HepG2 (cell line): ENCODE results near the gene KRTAP12-3. TPM values are rescaled to one million over a fixed set of nuclear protein-coding genes. Genes with fewer than 3 reads are reported as not detected.

ENCODE experiments used
- ATAC-seq: fragments of 200-7000 bp; cut with Tn5 transposase; 3 replicates; pipeline ENCODE4 v1.9.1; 2020; ENCODE audit warnings: mild to moderate bottlenecking, moderate library complexity
- BruUV-seq: library from RNA; stranded (reverse); fragments of 400-500 nt; replicated peaks from 2 replicates; lab custom pipeline; 2021; lab: Mats Ljungman, UMichigan
- CTCF ChIA-PET: fragments of 300-600 bp; formaldehyde crosslinking; extraction: SDS; loops from one replicate; lab custom pipeline; 2021; ENCODE audit warnings: low total read pairs, inconsistent platforms, low intra/inter-chr PET ratio; lab: Yijun Ruan, JAX
- POLR2A ChIA-PET: fragments of 350-600 bp; sonication (Branson Sonifier 250); formaldehyde crosslinking; loops from one replicate; lab custom pipeline; 2020; ENCODE audit warnings: antibody characterized with exemption, inconsistent platforms; lab: Yijun Ruan, JAX
- DNase-seq: peaks from one replicate; pipeline ENCODE4 v3.0.0-alpha.2; 2015; ENCODE audit warnings: low spot score
- FAIRE-seq: peaks from 3 replicates; lab custom pipeline; 2011; peaks lifted over from hg19 to GRCh38; lab: Jason Lieb, UNC
- H2AFZ ChIP-seq: one replicate; pipeline ENCODE4 v1.6.1; 2011; ENCODE audit warnings: low read length, inconsistent platforms
- H3K27ac ChIP-seq: fragments of 300-600 bp; 3 replicates; pipeline ENCODE4 v1.8.0; 2011; ENCODE audit warnings: mixed run types, mild to moderate bottlenecking, mixed read lengths, low read length, inconsistent platforms; ENCODE audit not compliant: insufficient read depth; ENCODE audit errors: extremely low read length
- H3K27me3 ChIP-seq, 2 experiments: fragments of 200-600 bp in 1 of 2; 2 replicates in 1 of 2; 3 replicates in 1 of 2; pipeline versions ENCODE4 v1.6.0 to v1.8.0; 2011; ENCODE audit warnings: low read length in 2 of 2, mild to moderate bottlenecking in 2 of 2, moderate library complexity in 2 of 2, inconsistent platforms in 1 of 2; ENCODE audit not compliant: insufficient read depth in 2 of 2, control insufficient read depth in 1 of 2
- H3K36me3 ChIP-seq, 2 experiments: fragments of 200-600 bp in 1 of 2; replicated peaks in 1 of 2; 2 replicates in 1 of 2; 3 replicates in 1 of 2; pipeline versions ENCODE4 v1.5.1 to v1.8.0; 2011; ENCODE audit warnings: low read length in 2 of 2, inconsistent platforms in 1 of 2; ENCODE audit not compliant: insufficient read depth in 2 of 2, control insufficient read depth in 1 of 2
- H3K4me1 ChIP-seq: 2 replicates; pipeline ENCODE4 v1.5.1; 2012; ENCODE audit warnings: low read length, inconsistent platforms; ENCODE audit not compliant: insufficient read depth
- H3K4me2 ChIP-seq: 2 replicates; pipeline ENCODE4 v1.6.0; 2011; ENCODE audit warnings: low read depth, low read length, inconsistent platforms
- H3K4me3 ChIP-seq, 3 experiments: fragments of 200-600 bp in 1 of 3; sonication (generic), shearing (Covaris generic) in 1 of 3; replicated peaks in 1 of 3; 2 replicates each; pipeline ENCODE4 v1.5.1; 2011 to 2016; ENCODE audit warnings: low read length in 3 of 3, inconsistent platforms in 2 of 3, low read depth in 2 of 3, mild to moderate bottlenecking in 2 of 3, control low read depth in 1 of 3, mixed read lengths in 1 of 3; ENCODE audit not compliant: insufficient read depth in 1 of 3
- H3K79me2 ChIP-seq: one replicate; pipeline ENCODE4 v1.6.1; 2011; ENCODE audit warnings: low read length, inconsistent platforms; ENCODE audit not compliant: insufficient read depth
- H3K9ac ChIP-seq: 2 replicates; pipeline ENCODE4 v1.6.0; 2011; ENCODE audit warnings: mild to moderate bottlenecking, low read depth, low read length, inconsistent platforms; ENCODE audit not compliant: insufficient read depth
- H3K9me3 ChIP-seq: 2 replicates; pipeline ENCODE4 v1.5.1; 2012; ENCODE audit warnings: mild to moderate bottlenecking, low read length
- H4K20me1 ChIP-seq: 2 replicates; pipeline ENCODE4 v1.6.0; 2011; ENCODE audit warnings: inconsistent platforms, mild to moderate bottlenecking, low read length, moderate library complexity; ENCODE audit not compliant: insufficient read depth
- CCDC6 ChIP-seq: sonication (generic); formaldehyde crosslinking; IDR thresholded peaks from 2 replicates; pipeline ENCODE4 v1.8.1; 2022; ENCODE audit warnings: mild to moderate bottlenecking, missing genetic modification reagents, moderate library complexity
- EED ChIP-seq: sonication (generic); formaldehyde crosslinking; IDR thresholded peaks from 2 replicates; pipeline ENCODE4 v1.5.0; 2020; ENCODE audit warnings: mild to moderate bottlenecking, missing genetic modification reagents
- JUND ChIP-seq: sonication (generic); formaldehyde crosslinking; IDR thresholded peaks from 2 replicates; pipeline ENCODE4 v1.8.0; 2022; ENCODE audit warnings: mild to moderate bottlenecking, missing genetic modification reagents
- MAFK ChIP-seq, 2 experiments: IDR thresholded peaks in 1 of 2; conservative IDR thresholded peaks in 1 of 2; 2 replicates each; pipeline ENCODE4 v1.6.1; 2011; ENCODE audit warnings: improper control_type of control experiment in 2 of 2, low read length in 2 of 2
- MEF2D ChIP-seq: sonication (generic); formaldehyde crosslinking; IDR thresholded peaks from 2 replicates; pipeline ENCODE4 v1.5.1; 2020; ENCODE audit warnings: mild to moderate bottlenecking, missing genetic modification reagents
- NR1H2 ChIP-seq: sonication (generic); formaldehyde crosslinking; IDR thresholded peaks from 2 replicates; pipeline ENCODE4 v1.8.1; 2022; ENCODE audit warnings: low read depth, missing genetic modification reagents, borderline replicate concordance
- RAD21 ChIP-seq: fragments of 450-650 bp; formaldehyde crosslinking; IDR thresholded peaks from 2 replicates; pipeline ENCODE4 v1.5.0; 2020; ENCODE audit warnings: mild to moderate bottlenecking
- SALL2 ChIP-seq: sonication (generic); formaldehyde crosslinking; IDR thresholded peaks from 2 replicates; pipeline ENCODE4 v1.8.1; 2023; ENCODE audit warnings: mild to moderate bottlenecking, missing genetic modification reagents, inconsistent platforms
- SRSF4 ChIP-seq: fragments of 200-400 bp; formaldehyde crosslinking; IDR thresholded peaks from one replicate; pipeline ENCODE4 v1.6.1; 2018; ENCODE audit warnings: mild to moderate bottlenecking, low read depth, low read length, moderate library complexity; ENCODE audit not compliant: poor library complexity, severe bottlenecking
- TBX3 ChIP-seq: fragments of 450-650 bp; IDR thresholded peaks from 2 replicates; pipeline ENCODE4 v1.6.1; 2017; ENCODE audit warnings: antibody characterized with exemption, mild to moderate bottlenecking, inconsistent platforms, borderline replicate concordance
- TOPORS ChIP-seq: sonication (generic); formaldehyde crosslinking; IDR thresholded peaks from 2 replicates; pipeline ENCODE4 v1.8.0; 2023; ENCODE audit warnings: mild to moderate bottlenecking, missing genetic modification reagents
- ZFP62 ChIP-seq: sonication (generic); formaldehyde crosslinking; IDR thresholded peaks from 2 replicates; pipeline ENCODE4 v1.4.0; 2020; ENCODE audit warnings: missing genetic modification reagents
- ZFP82 ChIP-seq: sonication (generic); formaldehyde crosslinking; IDR thresholded peaks from 2 replicates; pipeline ENCODE4 v1.5.1; 2020; ENCODE audit warnings: mild to moderate bottlenecking, missing genetic modification reagents, borderline replicate concordance
- ZNF274 ChIP-seq: sonication (generic); formaldehyde crosslinking; IDR thresholded peaks from 2 replicates; pipeline ENCODE4 v1.5.1; 2020; ENCODE audit warnings: mild to moderate bottlenecking, missing genetic modification reagents
- WGBS: methylation state at CpG from one replicate; pipeline ENCODE4 v1.1.6; 2017; ENCODE audit warnings: low lambda C conversion rate; 5-methylcytosine and 5-hydroxymethylcytosine counted together
- in situ Hi-C: cut with HindIII; loops from 2 replicates; pipeline ENCODE4 v1.10.0; 2017; ENCODE audit warnings: low pct_unique_long_range_greater_than_20kb; ENCODE audit not compliant: extremely low pct_ligation_motif_present
- intact Hi-C: fragments of 100-400 bp; cut with micrococcal nuclease; formaldehyde crosslinking; loops from one replicate; pipeline ENCODE4 v1.10.0; 2022; ENCODE audit not compliant: unreplicated experiment
- polyA plus RNA-seq, 8 experiments: library from polyadenylated mRNA; depleted of rRNA in 3 of 8; stranded (reverse) in 7 of 8; unstranded in 1 of 8; fragments of >200 nt; fragmentation: Illumina TruSeq in 4 of 8; extraction: Trizol in 4 of 8; gene quantifications; 2 replicates each; pipeline versions ENCODE4 v1.2.1 to v1.2.3, GENCODE V29; 2011 to 2016; ENCODE audit warnings: low read depth in 4 of 8, missing spikeins in 1 of 8, mixed read lengths in 1 of 8; ENCODE audit not compliant: insufficient read depth in 1 of 8
- total RNA-seq, 5 experiments: library from RNA; depleted of rRNA; stranded (reverse); fragments of >200 nt; fragmentation: Illumina TruSeq; extraction: Trizol; gene quantifications; 2 replicates each; pipeline ENCODE4 v1.2.3, GENCODE V29; 2016; ENCODE audit warnings: low read depth in 1 of 5
- TF ChIP-seq, protein P1 (sequence below): sonication (generic); formaldehyde crosslinking; IDR thresholded peaks from 2 replicates; pipeline ENCODE4 v1.4.0; 2020; ENCODE audit warnings: mild to moderate bottlenecking, missing genetic modification reagents
- TF ChIP-seq, protein P2 (sequence below): sonication (generic); formaldehyde crosslinking; IDR thresholded peaks from 2 replicates; pipeline ENCODE4 v1.5.0; 2020; ENCODE audit warnings: mild to moderate bottlenecking, missing genetic modification reagents, borderline replicate concordance
- TF ChIP-seq, protein P3 (sequence below): sonication (generic); formaldehyde crosslinking; IDR thresholded peaks from 2 replicates; pipeline ENCODE4 v1.8.0; 2022; ENCODE audit warnings: mild to moderate bottlenecking, missing genetic modification reagents, borderline replicate concordance
- TF ChIP-seq, protein P4 (sequence below): sonication (generic); formaldehyde crosslinking; IDR thresholded peaks from 2 replicates; pipeline ENCODE4 v1.5.0; 2020; ENCODE audit warnings: mild to moderate bottlenecking, missing genetic modification reagents, moderate library complexity

The KRTAP12-3 gene
- total and polyA plus RNA-seq, 2 of the 13 experiments (the other 11 are each of a cell fraction or from before 2014, with no cell fraction given): not detected

DNA sequence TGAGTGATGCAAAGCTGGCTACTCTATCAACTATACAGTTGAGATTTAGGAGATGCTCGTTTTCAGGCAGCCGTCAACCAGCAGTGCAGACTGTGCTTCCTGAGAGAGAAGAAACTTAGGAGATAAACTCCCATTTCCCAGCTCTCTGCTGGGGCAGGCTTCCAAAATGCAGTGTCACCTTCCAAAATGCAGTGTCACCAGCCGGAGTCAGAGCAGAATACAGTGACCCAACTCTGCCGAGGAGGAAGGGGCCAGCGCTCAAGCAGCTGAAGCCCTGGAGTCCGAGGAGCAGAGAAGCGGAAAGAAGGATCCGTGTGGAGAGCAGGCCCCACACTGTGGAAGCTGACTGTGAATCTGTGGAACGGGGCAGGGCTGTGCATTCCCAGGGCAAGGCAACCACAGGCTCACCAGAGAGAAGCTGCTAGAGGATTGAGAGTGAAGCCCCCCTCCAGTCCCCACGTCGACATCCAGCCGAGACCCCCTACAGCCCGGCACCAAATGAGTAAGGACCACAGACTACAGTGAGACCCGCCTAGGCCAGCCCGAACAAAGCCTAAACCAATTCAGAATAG is 24.9 kb downstream of the KRTAP12-3 start:
- TF ChIP-seq MEF2D (CRISPR knock-in tag): no peak
- TF ChIP-seq EED (CRISPR knock-in tag): no peak
- no peak for TF ChIP-seq SALL2 (CRISPR knock-in tag)
- TF ChIP-seq, protein P1, sequence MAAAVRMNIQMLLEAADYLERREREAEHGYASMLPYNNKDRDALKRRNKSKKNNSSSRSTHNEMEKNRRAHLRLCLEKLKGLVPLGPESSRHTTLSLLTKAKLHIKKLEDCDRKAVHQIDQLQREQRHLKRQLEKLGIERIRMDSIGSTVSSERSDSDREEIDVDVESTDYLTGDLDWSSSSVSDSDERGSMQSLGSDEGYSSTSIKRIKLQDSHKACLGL (CRISPR knock-in tag): no peak
- TF ChIP-seq ZFP62: no peak
- no peak for TF ChIP-seq MAFK (conservative IDR thresholded peaks at IDR 0.05 in 1 of 2, IDR thresholded peaks at IDR 0.05 in 1 of 2; ENCODE audit: low read length in 2 of 2)
- no peak for TF ChIP-seq JUND (CRISPR knock-in tag)
- TF ChIP-seq, protein P2, sequence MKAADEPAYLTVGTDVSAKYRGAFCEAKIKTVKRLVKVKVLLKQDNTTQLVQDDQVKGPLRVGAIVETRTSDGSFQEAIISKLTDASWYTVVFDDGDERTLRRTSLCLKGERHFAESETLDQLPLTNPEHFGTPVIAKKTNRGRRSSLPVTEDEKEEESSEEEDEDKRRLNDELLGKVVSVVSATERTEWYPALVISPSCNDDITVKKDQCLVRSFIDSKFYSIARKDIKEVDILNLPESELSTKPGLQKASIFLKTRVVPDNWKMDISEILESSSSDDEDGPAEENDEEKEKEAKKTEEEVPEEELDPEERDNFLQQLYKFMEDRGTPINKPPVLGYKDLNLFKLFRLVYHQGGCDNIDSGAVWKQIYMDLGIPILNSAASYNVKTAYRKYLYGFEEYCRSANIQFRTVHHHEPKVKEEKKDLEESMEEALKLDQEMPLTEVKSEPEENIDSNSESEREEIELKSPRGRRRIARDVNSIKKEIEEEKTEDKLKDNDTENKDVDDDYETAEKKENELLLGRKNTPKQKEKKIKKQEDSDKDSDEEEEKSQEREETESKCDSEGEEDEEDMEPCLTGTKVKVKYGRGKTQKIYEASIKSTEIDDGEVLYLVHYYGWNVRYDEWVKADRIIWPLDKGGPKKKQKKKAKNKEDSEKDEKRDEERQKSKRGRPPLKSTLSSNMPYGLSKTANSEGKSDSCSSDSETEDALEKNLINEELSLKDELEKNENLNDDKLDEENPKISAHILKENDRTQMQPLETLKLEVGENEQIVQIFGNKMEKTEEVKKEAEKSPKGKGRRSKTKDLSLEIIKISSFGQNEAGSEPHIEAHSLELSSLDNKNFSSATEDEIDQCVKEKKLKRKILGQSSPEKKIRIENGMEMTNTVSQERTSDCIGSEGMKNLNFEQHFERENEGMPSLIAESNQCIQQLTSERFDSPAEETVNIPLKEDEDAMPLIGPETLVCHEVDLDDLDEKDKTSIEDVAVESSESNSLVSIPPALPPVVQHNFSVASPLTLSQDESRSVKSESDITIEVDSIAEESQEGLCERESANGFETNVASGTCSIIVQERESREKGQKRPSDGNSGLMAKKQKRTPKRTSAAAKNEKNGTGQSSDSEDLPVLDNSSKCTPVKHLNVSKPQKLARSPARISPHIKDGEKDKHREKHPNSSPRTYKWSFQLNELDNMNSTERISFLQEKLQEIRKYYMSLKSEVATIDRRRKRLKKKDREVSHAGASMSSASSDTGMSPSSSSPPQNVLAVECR: no peak
- no peak for TF ChIP-seq CCDC6
- no peak for TF ChIP-seq ZNF274 (CRISPR knock-in tag)
- no peak for TF ChIP-seq TOPORS
- TF ChIP-seq NR1H2 (CRISPR knock-in tag): no peak
- no peak for TF ChIP-seq SRSF4
- TF ChIP-seq, protein P3, sequence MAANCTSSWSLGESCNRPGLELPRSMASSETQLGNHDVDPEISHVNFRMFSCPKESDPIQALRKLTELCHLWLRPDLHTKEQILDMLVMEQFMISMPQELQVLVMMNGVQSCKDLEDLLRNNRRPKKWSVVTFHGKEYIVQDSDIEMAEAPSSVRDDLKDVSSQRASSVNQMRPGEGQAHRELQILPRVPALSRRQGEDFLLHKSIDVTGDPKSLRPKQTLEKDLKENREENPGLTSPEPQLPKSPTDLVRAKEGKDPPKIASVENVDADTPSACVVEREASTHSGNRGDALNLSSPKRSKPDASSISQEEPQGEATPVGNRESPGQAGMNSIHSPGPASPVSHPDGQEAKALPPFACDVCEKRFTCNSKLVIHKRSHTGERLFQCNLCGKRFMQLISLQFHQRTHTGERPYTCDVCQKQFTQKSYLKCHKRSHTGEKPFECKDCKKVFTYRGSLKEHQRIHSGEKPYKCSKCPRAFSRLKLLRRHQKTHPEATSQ: no peak
- no peak for TF ChIP-seq RAD21 (CRISPR knock-in tag)
- TF ChIP-seq, protein P4, sequence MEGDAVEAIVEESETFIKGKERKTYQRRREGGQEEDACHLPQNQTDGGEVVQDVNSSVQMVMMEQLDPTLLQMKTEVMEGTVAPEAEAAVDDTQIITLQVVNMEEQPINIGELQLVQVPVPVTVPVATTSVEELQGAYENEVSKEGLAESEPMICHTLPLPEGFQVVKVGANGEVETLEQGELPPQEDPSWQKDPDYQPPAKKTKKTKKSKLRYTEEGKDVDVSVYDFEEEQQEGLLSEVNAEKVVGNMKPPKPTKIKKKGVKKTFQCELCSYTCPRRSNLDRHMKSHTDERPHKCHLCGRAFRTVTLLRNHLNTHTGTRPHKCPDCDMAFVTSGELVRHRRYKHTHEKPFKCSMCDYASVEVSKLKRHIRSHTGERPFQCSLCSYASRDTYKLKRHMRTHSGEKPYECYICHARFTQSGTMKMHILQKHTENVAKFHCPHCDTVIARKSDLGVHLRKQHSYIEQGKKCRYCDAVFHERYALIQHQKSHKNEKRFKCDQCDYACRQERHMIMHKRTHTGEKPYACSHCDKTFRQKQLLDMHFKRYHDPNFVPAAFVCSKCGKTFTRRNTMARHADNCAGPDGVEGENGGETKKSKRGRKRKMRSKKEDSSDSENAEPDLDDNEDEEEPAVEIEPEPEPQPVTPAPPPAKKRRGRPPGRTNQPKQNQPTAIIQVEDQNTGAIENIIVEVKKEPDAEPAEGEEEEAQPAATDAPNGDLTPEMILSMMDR: no peak
- TF ChIP-seq TBX3: no peak
- no peak for TF ChIP-seq ZFP82 (CRISPR knock-in tag)
- TF ChIP-seq, all 625 proteins: peak for 0
- ChIA-PET POLR2A (no interaction called here), CTCF (no interaction called here)
- Histone ChIP-seq H3K27ac (no peak overlapping the region), H3K36me3 (no peaks in the 10 kb centered on the region), H3K4me3 (no peak overlapping the region), H4K20me1 (no peaks in the 10 kb centered on the region), H3K4me1 (no peaks in the 10 kb centered on the region), H3K79me2 (no peaks in the 10 kb centered on the region), H3K9me3 (no peaks in the 10 kb centered on the region), H3K9ac (no peak overlapping the region), H3K4me2 (no peak overlapping the region), H3K27me3 (peaks cover 0 to 31% of the 10 kb centered on the region in 2 experiments; a peak in 4 of 5 replicates), H2AFZ (no peak overlapping the region)
- DNase-seq (no peak), ATAC-seq (no peak), FAIRE-seq (no peak)
- intact Hi-C loops (no loop called here), in situ Hi-C loops (no loop called here)
- BruUV-seq: no TSS peak
- 35% methylated on average over 13 of the region's 15 CpGs for WGBS
